ENCODE results near the gene TGM1. TPM values are rescaled to one million over a fixed set of nuclear protein-coding genes. Genes with fewer than 3 reads are reported as not detected.

Gene TGM1
- total RNA-seq, 4 donors from 2014 or later = 1.6 to 3.2 TPM; not detected in 2

- Histone ChIP-seq H3K4me1 (no peaks in the 10 kb centered on the region), H3K4me3 (no peak overlapping the region), H3K27ac (no peak overlapping the region), H3K36me3 (no peaks in the 10 kb centered on the region), H3K27me3 (no peaks in the 10 kb centered on the region), H3K9me3 (no peaks in the 10 kb centered on the region)
- TF ChIP-seq, protein P1, sequence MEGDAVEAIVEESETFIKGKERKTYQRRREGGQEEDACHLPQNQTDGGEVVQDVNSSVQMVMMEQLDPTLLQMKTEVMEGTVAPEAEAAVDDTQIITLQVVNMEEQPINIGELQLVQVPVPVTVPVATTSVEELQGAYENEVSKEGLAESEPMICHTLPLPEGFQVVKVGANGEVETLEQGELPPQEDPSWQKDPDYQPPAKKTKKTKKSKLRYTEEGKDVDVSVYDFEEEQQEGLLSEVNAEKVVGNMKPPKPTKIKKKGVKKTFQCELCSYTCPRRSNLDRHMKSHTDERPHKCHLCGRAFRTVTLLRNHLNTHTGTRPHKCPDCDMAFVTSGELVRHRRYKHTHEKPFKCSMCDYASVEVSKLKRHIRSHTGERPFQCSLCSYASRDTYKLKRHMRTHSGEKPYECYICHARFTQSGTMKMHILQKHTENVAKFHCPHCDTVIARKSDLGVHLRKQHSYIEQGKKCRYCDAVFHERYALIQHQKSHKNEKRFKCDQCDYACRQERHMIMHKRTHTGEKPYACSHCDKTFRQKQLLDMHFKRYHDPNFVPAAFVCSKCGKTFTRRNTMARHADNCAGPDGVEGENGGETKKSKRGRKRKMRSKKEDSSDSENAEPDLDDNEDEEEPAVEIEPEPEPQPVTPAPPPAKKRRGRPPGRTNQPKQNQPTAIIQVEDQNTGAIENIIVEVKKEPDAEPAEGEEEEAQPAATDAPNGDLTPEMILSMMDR (IDR thresholded peaks at IDR 0.05) = no peak
- TF ChIP-seq POLR2A (IDR thresholded peaks at IDR 0.05) = no peak
- intact Hi-C loops (cut with DNase I; ENCODE audit: low total_unique reads) = no loop called here
- no peak for DNase-seq
These were observed 9.5 kb upstream of the TGM1 start for GRCh38 chr14:24272467-24272866.

DNA sequence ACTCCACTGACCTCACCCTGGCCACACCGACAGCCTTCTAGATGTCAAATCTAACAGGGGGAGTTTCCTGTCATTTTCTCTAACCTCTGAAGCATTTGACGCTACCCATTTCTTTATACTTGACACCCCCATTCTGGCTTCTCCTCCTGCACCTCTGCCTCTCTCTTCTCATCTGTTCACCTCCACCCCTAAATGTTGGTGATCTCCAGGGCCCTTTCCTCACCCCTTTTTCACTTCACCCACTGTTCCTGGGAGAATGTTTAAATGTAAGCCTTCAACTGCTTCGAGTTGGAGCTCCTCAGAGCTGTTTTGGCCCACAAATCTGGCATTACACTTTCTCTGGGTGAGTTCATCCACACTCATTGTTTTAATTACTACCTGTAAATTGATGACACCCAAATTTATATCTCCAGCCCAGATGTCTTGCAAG, 8.9 kb upstream of the TGM1 start:
- Histone ChIP-seq H3K9me3 (no peaks in the 10 kb centered on the region), H3K36me3 (no peaks in the 10 kb centered on the region), H3K27ac (peak overlapping the region; percentile 92 to 98), H3K27me3 (no peaks in the 10 kb centered on the region), H3K4me3 (peak overlapping the region; percentile 73 to 94), H3K4me1 (no peaks in the 10 kb centered on the region)
- TF ChIP-seq, protein P1 (IDR thresholded peaks at IDR 0.05) = no peak
- TF ChIP-seq POLR2A (IDR thresholded peaks at IDR 0.05) = no peak
- intact Hi-C loops (cut with DNase I; ENCODE audit: low total_unique reads) = no loop called here
- no peak for DNase-seq

DNA sequence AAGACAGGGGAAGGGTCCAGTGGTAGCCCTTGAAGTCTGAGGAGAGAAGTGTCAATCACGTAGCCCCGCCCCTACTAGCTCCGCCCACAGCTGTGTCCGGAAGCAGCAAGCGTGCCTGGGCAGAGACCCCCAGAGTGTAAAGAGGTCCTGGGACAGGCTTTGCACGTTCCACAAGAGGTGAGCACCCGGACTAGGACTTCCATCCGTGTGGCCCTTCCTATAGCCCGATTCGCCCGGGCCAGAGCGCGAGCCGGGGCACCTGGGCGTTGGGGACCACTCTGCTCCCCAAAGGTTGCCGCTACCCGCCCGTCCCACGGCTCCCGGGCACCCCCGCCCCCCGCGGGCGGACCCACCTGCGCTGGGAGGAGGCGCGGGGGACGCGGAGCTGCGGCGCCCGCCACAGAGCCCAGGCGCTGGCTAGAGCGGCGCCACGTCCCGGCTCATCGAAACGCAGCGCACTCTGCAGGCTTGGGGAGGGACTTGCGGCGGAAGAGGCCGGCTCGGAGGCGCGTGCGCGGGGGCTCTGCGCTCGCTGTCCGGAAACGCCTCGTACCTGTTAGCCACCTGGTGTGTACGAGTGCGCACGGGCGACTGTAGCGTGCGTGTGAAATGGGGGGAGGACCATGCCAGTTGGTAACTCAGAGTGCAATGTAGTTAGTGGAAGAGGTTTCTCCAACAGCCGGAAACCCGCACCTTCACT, 8.3 kb upstream of the TGM1 start, which contains the start of gene RABGGTA:
RABGGTA (minus strand) TSS at position 464 of the 700 bp plus-strand sequence. CDS start 482 bp downstream, outside the sequence.
- Histone ChIP-seq H3K9me3 (no peaks in the 10 kb centered on the region), H3K4me3 (peak within 1 kb of the TSS; percentile 73 to 94), H3K27me3 (no peaks in the 10 kb centered on the region), H3K36me3 (no peaks in the 10 kb centered on the region), H3K4me1 (no peaks in the 10 kb centered on the region), H3K27ac (peak within 1 kb of the TSS; percentile 92 to 98)
- intact Hi-C loops (cut with DNase I; ENCODE audit: low total_unique reads) = no loop called here
- peak in 1 of 2 donors; percentile 69 for TF ChIP-seq POLR2A (IDR thresholded peaks at IDR 0.05)
- TF ChIP-seq, protein P1 (IDR thresholded peaks at IDR 0.05) = peak; percentile 64 to 86 (median 84)
- peak; percentile 75 to 86 for DNase-seq

DNA sequence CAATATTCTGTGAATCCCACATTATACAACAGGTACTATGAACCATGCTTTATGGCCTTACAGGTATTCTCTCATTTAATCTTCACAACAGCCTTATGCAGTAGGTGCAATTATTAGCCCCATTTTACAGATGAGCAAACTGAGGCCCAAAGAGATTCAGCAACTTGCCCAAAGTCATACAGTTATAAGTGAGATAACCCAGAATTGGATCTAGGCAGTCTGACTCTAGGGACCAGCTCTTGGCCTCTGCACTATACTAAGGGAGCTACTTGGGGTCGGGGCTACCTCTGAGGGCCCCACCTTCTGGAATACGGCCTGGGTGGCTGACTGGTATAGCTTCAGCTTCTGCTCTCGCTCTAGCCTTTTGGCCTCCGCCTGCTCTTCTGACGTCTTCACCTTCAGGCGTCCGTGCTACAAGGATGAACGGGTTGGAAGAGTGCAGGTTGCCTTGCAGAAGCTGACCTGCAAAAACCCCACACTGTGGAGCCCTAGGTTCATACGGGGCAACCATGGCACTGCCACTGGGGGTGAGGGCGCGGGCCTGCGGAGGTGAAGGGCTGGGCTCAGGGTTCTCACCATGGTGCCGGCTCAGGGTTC, 7.7 kb upstream of the TGM1 start:
- no peaks in the 10 kb centered on the region for H3K27me3 ChIP-seq
- H3K4me1 ChIP-seq = no peaks in the 10 kb centered on the region
- peak overlapping the region; percentile 73 to 94 for H3K4me3 ChIP-seq
- no peak for DNase-seq
- no peaks in the 10 kb centered on the region for H3K9me3 ChIP-seq
- H3K36me3 ChIP-seq = no peaks in the 10 kb centered on the region
- peak overlapping the region; percentile 92 to 98 for H3K27ac ChIP-seq
- intact Hi-C loops (cut with DNase I; ENCODE audit: low total_unique reads) = no loop called here
- no peak for TF ChIP-seq POLR2A (IDR thresholded peaks at IDR 0.05)
- TF ChIP-seq, protein P1 (IDR thresholded peaks at IDR 0.05) = no peak

- H3K4me3 ChIP-seq = no peak overlapping the region
- no peak for TF ChIP-seq POLR2A (IDR thresholded peaks at IDR 0.05)
- TF ChIP-seq, protein P1 (IDR thresholded peaks at IDR 0.05) = no peak
- intact Hi-C loops (cut with DNase I; ENCODE audit: low total_unique reads) = no loop called here
- no peaks in the 10 kb centered on the region for H3K4me1 ChIP-seq
- H3K27ac ChIP-seq = no peak overlapping the region
- no peaks in the 10 kb centered on the region for H3K27me3 ChIP-seq
- no peaks in the 10 kb centered on the region for H3K9me3 ChIP-seq
- no peaks in the 10 kb centered on the region for H3K36me3 ChIP-seq
- DNase-seq = no peak
These were observed 7.0 kb upstream of the TGM1 start for GRCh38 chr14:24269910-24270536.
